Mucosa of rectum (tissue), 2 donors: ENCODE measurements around the gene IL3.
A peak's percentile ranks its signal among the peaks of the same experiment; 100 is the strongest.

Source experiments
- H3K27ac ChIP-seq, 2 donors: one replicate each; pipeline ENCODE4 v1.7.0; 2013; ENCODE audit warnings: inconsistent platforms in 2 of 2, low read depth in 2 of 2, low read length in 2 of 2
- H3K27me3 ChIP-seq, 2 donors: one replicate each; pipeline ENCODE4 v1.7.0; 2013; ENCODE audit warnings: low read length in 2 of 2; ENCODE audit not compliant: control insufficient read depth in 2 of 2, insufficient read depth in 2 of 2
- H3K36me3 ChIP-seq, 2 donors: one replicate each; pipeline ENCODE4 v1.7.0; 2013; ENCODE audit warnings: low read length in 2 of 2; ENCODE audit not compliant: control insufficient read depth in 2 of 2, insufficient read depth in 2 of 2
- H3K4me1 ChIP-seq, 2 donors: one replicate each; pipeline ENCODE4 v1.7.0; 2013; ENCODE audit warnings: low read length in 2 of 2, mild to moderate bottlenecking in 1 of 2; ENCODE audit not compliant: control insufficient read depth in 2 of 2, insufficient read depth in 2 of 2
- H3K4me3 ChIP-seq, 2 donors: one replicate each; pipeline ENCODE4 v1.7.0; 2013; ENCODE audit warnings: low read length in 2 of 2
- H3K9ac ChIP-seq, 2 donors: one replicate each; pipeline ENCODE4 v1.7.0; 2013; ENCODE audit warnings: low read length in 2 of 2, low read depth in 1 of 2, mild to moderate bottlenecking in 1 of 2
- H3K9me3 ChIP-seq, 2 donors: one replicate each; pipeline ENCODE4 v1.7.0; 2013; ENCODE audit warnings: low read length in 2 of 2; ENCODE audit not compliant: control insufficient read depth in 2 of 2
- donor health status: healthy.
- donor health status: Normal muscosa, but diverticular disease.

IL3 gene, protein sequence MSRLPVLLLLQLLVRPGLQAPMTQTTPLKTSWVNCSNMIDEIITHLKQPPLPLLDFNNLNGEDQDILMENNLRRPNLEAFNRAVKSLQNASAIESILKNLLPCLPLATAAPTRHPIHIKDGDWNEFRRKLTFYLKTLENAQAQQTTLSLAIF

DNA sequence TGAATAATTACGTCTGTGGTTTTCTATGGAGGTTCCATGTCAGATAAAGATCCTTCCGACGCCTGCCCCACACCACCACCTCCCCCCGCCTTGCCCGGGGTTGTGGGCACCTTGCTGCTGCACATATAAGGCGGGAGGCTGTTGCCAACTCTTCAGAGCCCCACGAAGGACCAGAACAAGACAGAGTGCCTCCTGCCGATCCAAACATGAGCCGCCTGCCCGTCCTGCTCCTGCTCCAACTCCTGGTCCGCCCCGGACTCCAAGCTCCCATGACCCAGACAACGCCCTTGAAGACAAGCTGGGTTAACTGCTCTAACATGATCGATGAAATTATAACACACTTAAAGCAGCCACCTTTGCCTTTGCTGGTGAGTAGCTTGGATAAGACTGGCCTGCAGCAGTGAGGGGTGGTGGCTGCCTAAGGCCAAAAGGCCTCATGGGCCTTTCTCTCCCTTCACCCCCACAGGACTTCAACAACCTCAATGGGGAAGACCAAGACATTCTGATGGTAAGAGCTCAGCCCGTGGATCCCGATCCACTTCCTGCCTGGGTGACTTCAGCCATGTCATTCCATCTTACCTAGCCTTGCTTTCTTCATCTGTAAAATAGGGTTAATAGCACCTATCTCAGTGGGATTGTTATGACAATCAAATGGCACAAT lies at the start of gene IL3:
TSS of gene IL3 (plus strand) at position 155 of the 661 bp plus-strand sequence. CDS start at position 207, 52 bp downstream.
- Histone ChIP-seq H3K36me3 (no peaks in the 10 kb centered on the region), H3K4me1 (no peaks in the 10 kb centered on the region), H3K27me3 (peaks cover 0 to 2% of the 10 kb centered on the region in 2 donors), H3K9me3 (no peaks in the 10 kb centered on the region), H3K27ac (no peak within 1 kb of the TSS), H3K4me3 (no peak within 1 kb of the TSS), H3K9ac (no peak within 1 kb of the TSS)

DNA sequence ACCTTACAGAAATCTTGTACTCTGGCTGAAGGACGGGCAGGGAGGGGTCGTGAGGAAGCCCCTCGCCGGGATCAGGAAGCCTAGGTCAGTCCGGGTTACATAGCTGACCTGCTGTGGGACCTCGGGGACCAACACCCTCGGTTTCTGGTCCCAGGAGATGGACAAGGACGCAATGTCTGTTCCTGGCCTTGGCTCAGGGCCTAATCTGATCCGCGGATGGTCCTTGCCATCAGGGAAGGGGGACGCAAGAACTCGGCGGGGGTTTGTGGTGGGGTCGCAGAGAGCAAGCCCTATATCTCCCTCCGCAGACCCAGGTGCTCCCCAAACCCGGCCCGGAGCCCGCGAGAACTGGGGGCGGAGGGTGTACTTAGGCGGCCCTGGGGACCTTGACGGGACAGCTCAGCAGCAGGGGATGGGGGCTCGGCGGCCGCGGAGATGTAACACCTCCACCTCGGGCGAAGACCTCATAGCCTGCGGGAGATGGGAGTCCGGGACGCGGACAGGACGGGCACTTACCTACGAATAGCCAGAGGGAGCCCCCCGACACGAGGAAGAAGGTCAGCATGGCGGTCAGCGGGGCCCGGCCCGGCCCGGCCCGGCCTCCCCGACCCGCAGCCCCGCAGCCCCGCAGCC lies 49.4 kb upstream of the IL3 start:
- Histone ChIP-seq H3K4me3 (peak overlapping the region; percentile 45 to 64), H3K27ac (no peak overlapping the region), H3K9me3 (no peaks in the 10 kb centered on the region), H3K9ac (peak overlapping the region in 1 of 2 donors; percentile 40), H3K27me3 (peaks cover 19 to 22% of the 10 kb centered on the region in 2 donors), H3K4me1 (no peaks in the 10 kb centered on the region), H3K36me3 (no peaks in the 10 kb centered on the region)

DNA sequence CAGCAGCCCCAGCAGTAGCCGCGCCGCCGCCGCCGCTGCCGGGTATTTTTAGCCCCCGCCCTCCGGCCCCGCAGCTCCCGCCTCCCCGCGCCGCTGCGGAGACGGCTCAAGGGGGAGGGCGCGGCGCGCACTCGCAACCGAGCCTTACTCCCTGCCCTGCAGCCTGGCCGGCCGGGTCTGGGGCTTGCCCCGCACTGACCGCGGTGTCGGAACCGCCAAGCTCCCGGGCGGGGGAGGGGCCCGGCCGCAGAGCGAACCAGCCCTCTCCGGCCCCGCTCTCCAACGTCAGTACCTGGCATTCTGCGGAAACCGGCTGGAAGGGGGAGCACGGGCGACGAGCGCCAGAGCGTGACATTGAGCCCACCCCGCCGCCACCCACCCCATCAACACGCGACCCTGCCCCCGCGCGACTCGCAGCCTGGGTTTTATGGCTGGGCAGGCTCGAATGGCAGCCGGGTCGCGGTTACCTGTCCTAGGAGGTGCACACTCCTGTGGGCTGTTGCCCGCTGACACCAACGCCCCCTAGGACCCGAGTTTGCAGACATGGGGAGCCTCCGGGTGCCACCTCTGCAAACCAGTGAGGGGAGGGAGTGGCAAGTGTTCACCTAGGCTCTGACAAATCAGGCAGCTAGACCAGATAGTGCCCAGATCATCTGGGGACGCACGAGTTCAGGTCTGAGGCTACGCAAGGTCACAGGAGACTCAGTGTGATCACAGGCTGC lies 48.7 kb upstream of the IL3 start, which contains the start of gene ACSL6:
TSS of gene ACSL6 (minus strand) at position 37 of the 722 bp plus-strand sequence. CDS start 105 bp downstream, outside the sequence.
- no peaks in the 10 kb centered on the region for H3K9me3 ChIP-seq
- H3K36me3 ChIP-seq: no peaks in the 10 kb centered on the region
- H3K27ac ChIP-seq: no peak within 1 kb of the TSS
- H3K4me3 ChIP-seq: peak within 1 kb of the TSS; percentile 48 to 64
- H3K9ac ChIP-seq: peak within 1 kb of the TSS in 1 of 2 donors; percentile 40
- peaks cover 22 to 25% of the 10 kb centered on the region in 2 donors for H3K27me3 ChIP-seq
- no peaks in the 10 kb centered on the region for H3K4me1 ChIP-seq

DNA sequence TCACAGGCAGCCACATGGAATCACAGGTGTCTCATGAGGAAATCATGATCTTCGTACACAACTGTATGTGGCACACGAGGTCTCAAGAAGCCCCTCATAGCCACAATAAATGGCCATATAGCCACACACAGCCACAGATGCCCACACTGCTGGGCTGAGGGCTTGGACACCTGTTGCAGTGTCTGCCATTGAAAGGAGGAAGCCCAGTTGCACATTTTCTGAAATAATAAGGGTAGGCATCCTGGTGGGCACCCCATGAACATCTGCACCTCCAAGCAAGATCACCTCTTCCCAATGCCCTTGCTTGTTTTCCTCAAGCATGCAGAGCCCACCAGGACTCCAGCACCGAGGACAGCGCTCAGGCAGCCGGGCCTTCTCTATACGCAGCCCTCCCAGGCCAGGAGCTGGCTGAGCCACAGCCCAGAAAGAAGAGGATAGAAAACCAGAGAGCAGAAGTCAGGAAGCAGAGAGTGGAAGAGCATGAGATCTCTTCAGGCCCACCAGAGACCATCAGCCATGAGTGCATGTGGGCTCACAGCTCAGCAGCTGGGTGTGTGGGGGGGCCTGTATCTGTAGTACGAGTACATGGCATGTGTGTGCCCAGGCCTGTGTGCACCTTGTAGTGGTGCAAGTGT lies 48.0 kb upstream of the IL3 start:
- no peak overlapping the region for H3K9ac ChIP-seq

GRCh38 chr5:132013006-132013689 lies 47.3 kb upstream of the IL3 start:
- H3K27ac ChIP-seq: no peak overlapping the region

More for the DNA sequence above, 48.0 kb upstream of the IL3 start:
- H3K36me3 ChIP-seq: no peaks in the 10 kb centered on the region
- no peak overlapping the region for H3K27ac ChIP-seq
- H3K4me3 ChIP-seq: no peak overlapping the region
- H3K27me3 ChIP-seq: peaks cover 26% of the 10 kb centered on the region in 2 donors
- H3K4me1 ChIP-seq: no peaks in the 10 kb centered on the region
- no peaks in the 10 kb centered on the region for H3K9me3 ChIP-seq

DNA sequence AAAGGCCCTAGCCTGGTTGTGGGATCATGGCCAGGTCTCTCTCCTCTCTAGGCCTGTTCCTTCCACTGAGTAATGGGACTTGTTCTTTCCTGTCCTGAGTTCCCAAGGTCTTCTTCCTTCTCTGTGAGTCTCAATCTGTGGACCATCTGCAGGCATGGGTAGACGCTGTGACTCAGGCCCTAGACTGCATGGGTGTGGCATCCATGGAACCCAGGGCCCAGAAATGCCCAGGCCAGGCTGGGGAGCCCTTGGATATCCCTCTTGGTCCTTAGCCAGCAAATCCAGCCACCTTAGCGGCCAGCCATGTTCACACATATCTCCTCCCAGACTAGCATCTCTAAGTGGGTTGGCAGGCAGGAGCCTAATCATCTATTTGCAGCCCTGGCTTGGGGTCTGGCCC lies 46.7 kb upstream of the IL3 start:
- Histone ChIP-seq H3K4me3 (no peak overlapping the region), H3K27me3 (peaks cover 25 to 31% of the 10 kb centered on the region in 2 donors), H3K4me1 (no peaks in the 10 kb centered on the region), H3K27ac (no peak overlapping the region), H3K9ac (no peak overlapping the region), H3K9me3 (no peaks in the 10 kb centered on the region), H3K36me3 (no peaks in the 10 kb centered on the region)

More at GRCh38 chr5:132013006-132013689, 47.3 kb upstream of the IL3 start:
- Histone ChIP-seq H3K9ac (no peak overlapping the region), H3K4me1 (no peaks in the 10 kb centered on the region), H3K27me3 (peaks cover 31% of the 10 kb centered on the region in 2 donors), H3K4me3 (no peak overlapping the region), H3K9me3 (no peaks in the 10 kb centered on the region), H3K36me3 (no peaks in the 10 kb centered on the region)

DNA sequence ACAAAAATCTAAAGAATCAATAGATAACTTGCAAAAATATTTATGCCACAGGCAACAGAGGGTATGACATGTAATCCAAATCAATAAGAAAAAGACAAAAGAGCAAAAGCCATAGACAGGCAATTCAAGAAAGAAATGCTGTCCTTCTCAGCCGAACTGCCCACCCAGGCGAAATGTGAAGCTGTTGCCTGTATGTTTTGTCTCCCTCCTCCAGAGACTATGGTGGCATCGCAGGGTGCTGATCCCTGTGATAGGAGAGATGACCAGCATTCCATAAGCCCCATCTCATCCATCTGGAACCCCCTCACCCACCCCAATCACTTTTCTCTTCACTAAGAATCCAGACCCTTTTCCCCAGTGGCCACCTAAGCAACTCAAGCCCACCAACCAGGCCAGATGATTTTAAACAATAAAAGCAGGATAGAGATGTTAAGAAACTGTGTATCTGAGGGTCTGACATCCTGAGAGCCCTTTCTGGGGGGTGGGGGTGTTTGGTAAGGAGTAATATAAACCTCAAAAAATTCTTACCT lies 43.7 kb upstream of the IL3 start:
- Histone ChIP-seq H3K27me3 (peaks cover 22% of the 10 kb centered on the region in 2 donors), H3K9ac (no peak overlapping the region), H3K27ac (no peak overlapping the region), H3K9me3 (no peaks in the 10 kb centered on the region), H3K4me1 (no peaks in the 10 kb centered on the region), H3K4me3 (no peak overlapping the region), H3K36me3 (no peaks in the 10 kb centered on the region)

DNA sequence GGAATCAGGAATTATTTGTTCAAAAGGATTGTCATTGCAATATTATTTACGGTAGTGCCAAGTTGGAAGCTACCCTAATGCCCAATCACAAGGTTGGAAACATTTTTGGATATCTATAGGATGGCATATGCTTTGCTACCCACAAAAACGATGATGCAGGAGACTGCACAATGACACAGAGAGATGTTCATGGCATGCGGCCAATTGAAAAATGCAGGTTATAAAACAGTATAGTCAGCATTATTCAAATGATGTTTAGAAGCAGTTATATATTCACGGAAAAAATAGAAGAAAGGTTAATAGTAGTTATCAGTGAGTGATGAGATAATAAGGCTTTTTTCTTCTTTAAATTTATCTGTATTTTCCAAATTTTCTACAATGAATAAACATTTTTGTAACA lies 43.1 kb upstream of the IL3 start:
- Histone ChIP-seq H3K27me3 (peaks cover 19 to 22% of the 10 kb centered on the region in 2 donors), H3K4me1 (no peaks in the 10 kb centered on the region), H3K9me3 (no peaks in the 10 kb centered on the region), H3K36me3 (no peaks in the 10 kb centered on the region), H3K9ac (no peak overlapping the region), H3K4me3 (no peak overlapping the region), H3K27ac (no peak overlapping the region)
